Endodermal cell (in vitro differentiated cells): Measurements from ENCODE around the gene BTF3. TPM values are rescaled to one million over a fixed set of nuclear protein-coding genes. Genes with fewer than 3 reads are reported as not detected.

ENCODE experiments used
- DNase-seq: peaks from one replicate; pipeline ENCODE4 v3.0.0-alpha.2; 2017
- H3K27ac ChIP-seq: 2 replicates; pipeline ENCODE4 v1.5.1; 2013; ENCODE audit warnings: mild to moderate bottlenecking, low read depth, low read length, moderate library complexity
- H3K27me3 ChIP-seq: 2 replicates; pipeline ENCODE4 v1.6.1; 2013; ENCODE audit warnings: mild to moderate bottlenecking, low read length, moderate library complexity; ENCODE audit not compliant: insufficient read depth, control insufficient read depth, poor library complexity, severe bottlenecking
- H3K36me3 ChIP-seq: 2 replicates; pipeline ENCODE4 v1.7.0; 2013; ENCODE audit warnings: mild to moderate bottlenecking, low read length, moderate library complexity; ENCODE audit not compliant: control insufficient read depth, insufficient read depth
- H3K4me1 ChIP-seq: one replicate; pipeline ENCODE4 v1.7.0; 2013; ENCODE audit warnings: low read length; ENCODE audit not compliant: control insufficient read depth, insufficient read depth
- H3K4me3 ChIP-seq: 2 replicates; pipeline ENCODE4 v1.5.1; 2013; ENCODE audit warnings: mild to moderate bottlenecking, low read length, moderate library complexity
- H3K9ac ChIP-seq: 2 replicates; pipeline ENCODE4 v1.6.1; 2013; ENCODE audit warnings: mild to moderate bottlenecking, low read length, moderate library complexity; ENCODE audit not compliant: poor library complexity, severe bottlenecking; ENCODE audit errors: extremely low read depth
- H3K9me3 ChIP-seq: 2 replicates; pipeline ENCODE4 v1.6.1; 2013; ENCODE audit warnings: mild to moderate bottlenecking, low read length, moderate library complexity; ENCODE audit not compliant: control insufficient read depth
- H3K27ac Mint-ChIP-seq: 2 replicates; pipeline ENCODE4 v1.8.0; 2020; ENCODE audit warnings: mixed read lengths
- H3K27me3 Mint-ChIP-seq: 2 replicates; pipeline ENCODE4 v1.8.0; 2021; ENCODE audit warnings: mild to moderate bottlenecking, mixed read lengths; ENCODE audit not compliant: insufficient read depth
- H3K36me3 Mint-ChIP-seq: 2 replicates; pipeline ENCODE4 v1.8.0; 2020; ENCODE audit warnings: low read depth, mixed read lengths
- H3K4me1 Mint-ChIP-seq: 2 replicates; pipeline ENCODE4 v1.8.0; 2020; ENCODE audit warnings: mixed read lengths
- H3K4me3 Mint-ChIP-seq: 2 replicates; pipeline ENCODE4 v1.8.0; 2020; ENCODE audit warnings: mild to moderate bottlenecking, moderate library complexity, mixed read lengths
- H3K9me3 Mint-ChIP-seq: 2 replicates; pipeline ENCODE4 v1.8.0; 2020; ENCODE audit warnings: mild to moderate bottlenecking, mixed read lengths
- CTCF ChIP-seq: fragments of 200-600 bp; sonication (generic); conservative IDR thresholded peaks from 2 replicates; pipeline ENCODE4 v1.5.0; 2021; ENCODE audit warnings: antibody characterized with exemption, mild to moderate bottlenecking
- WGBS, 2 experiments: methylation state at CpG; one replicate each; pipeline versions ENCODE4 v1.1.5 to v1.1.7; 2013; ENCODE audit warnings: missing lambda C conversion rate in 2 of 2, mixed read lengths in 1 of 2; ENCODE audit not compliant: insufficient coverage in 1 of 2, insufficient read length in 1 of 2; 5-methylcytosine and 5-hydroxymethylcytosine counted together
- total RNA-seq, 2 donors: library from RNA; stranded (reverse); fragmentation: NEBNext Ultra II Directional in 1 of 2; extraction: Animal tissue kit (Norgen Biotek cat#: 25700) in 1 of 2; gene quantifications; 2 replicates in 1 of 2; 3 replicates in 1 of 2; pipeline ENCODE4 v1.2.1, GENCODE V29; 2021

The BTF3 gene
- total RNA-seq, 2 donors from 2014 or later, result 671 to 739 TPM

- Histone ChIP-seq H3K36me3 (no peaks in the 10 kb centered on the region), H3K27me3 (no peaks in the 10 kb centered on the region)
- WGBS, 2 experiments, result 43 to 89% methylated on average over 1 of the region's 1 CpG
Measured at GRCh38 chr5:73491155-73491554, 7.1 kb upstream of the BTF3 start.

GRCh38 chr5:73493421-73493820 is 4.8 kb upstream of the BTF3 start:
- Mint-ChIP-seq H3K4me1 (peaks cover 41% of the 10 kb centered on the region), H3K36me3 (no peaks in the 10 kb centered on the region), H3K4me3 (no peak overlapping the region), H3K27ac (no peak overlapping the region), H3K9me3 (no peaks in the 10 kb centered on the region), H3K27me3 (peaks cover 12% of the 10 kb centered on the region)
- no peaks in the 10 kb centered on the region for H3K27me3 ChIP-seq
- H3K4me3 ChIP-seq, result no peak overlapping the region
- H3K36me3 ChIP-seq, result no peaks in the 10 kb centered on the region
- no peak overlapping the region for H3K27ac ChIP-seq
- no peaks in the 10 kb centered on the region for H3K9me3 ChIP-seq
- TF ChIP-seq CTCF, result no peak
- H3K9ac ChIP-seq, result no peak overlapping the region
- WGBS, 2 experiments, result 93 to 98% methylated on average over 2 to 3 of the region's 3 CpGs
- no peak for DNase-seq
- H3K4me1 ChIP-seq, result peaks cover 9% of the 10 kb centered on the region

More at GRCh38 chr5:73491155-73491554, 7.1 kb upstream of the BTF3 start:
- H3K4me1 Mint-ChIP-seq, result peaks cover 50% of the 10 kb centered on the region
- no peaks in the 10 kb centered on the region for H3K36me3 Mint-ChIP-seq
- H3K27me3 Mint-ChIP-seq, result peaks cover 12% of the 10 kb centered on the region
- no peak overlapping the region for H3K27ac Mint-ChIP-seq
- no peak overlapping the region for H3K27ac ChIP-seq
- H3K9ac ChIP-seq, result no peak overlapping the region
- H3K9me3 Mint-ChIP-seq, result no peaks in the 10 kb centered on the region
- no peak overlapping the region for H3K4me3 Mint-ChIP-seq
- peaks cover 5% of the 10 kb centered on the region for H3K4me1 ChIP-seq
- no peak for DNase-seq
- no peak for TF ChIP-seq CTCF
- H3K9me3 ChIP-seq, result no peaks in the 10 kb centered on the region
- no peak overlapping the region for H3K4me3 ChIP-seq

- DNase-seq, result no peak
- Histone ChIP-seq H3K27ac (no peak overlapping the region), H3K9ac (no peak overlapping the region), H3K36me3 (peaks cover 2% of the 10 kb centered on the region), H3K27me3 (no peaks in the 10 kb centered on the region), H3K4me1 (peaks cover 9% of the 10 kb centered on the region), H3K4me3 (no peak overlapping the region), H3K9me3 (no peaks in the 10 kb centered on the region)
- H3K9me3 Mint-ChIP-seq, result no peaks in the 10 kb centered on the region
- H3K27me3 Mint-ChIP-seq, result peaks cover 12% of the 10 kb centered on the region
- no peak overlapping the region for H3K27ac Mint-ChIP-seq
- peaks cover 7% of the 10 kb centered on the region for H3K36me3 Mint-ChIP-seq
- no peak overlapping the region for H3K4me3 Mint-ChIP-seq
- H3K4me1 Mint-ChIP-seq, result peaks cover 41% of the 10 kb centered on the region
- TF ChIP-seq CTCF, result no peak
Measured at GRCh38 chr5:73494721-73495120, 3.5 kb upstream of the BTF3 start.
